WTC11 (cell line): Measurements from ENCODE around the gene IRF2BP1. TPM values are rescaled to one million over a fixed set of nuclear protein-coding genes. Genes with fewer than 3 reads are reported as not detected.

Experiments
- ATAC-seq: fragments of 200-7000 bp; cut with Tn5 transposase; 2 replicates; pipeline ENCODE4 v1.10.0; 2021; ENCODE audit warnings: mild to moderate bottlenecking, moderate library complexity
- CTCF ChIA-PET: fragments of 300-600 bp; sonication (Branson Sonifier 250); formaldehyde crosslinking; loops from one replicate; lab custom pipeline; 2021; ENCODE audit warnings: antibody characterized with exemption; lab: Charles Lee
- POLR2A ChIA-PET: fragments of 350-600 bp; sonication (Branson Sonifier 250); formaldehyde crosslinking; loops from one replicate; lab custom pipeline; 2021; ENCODE audit warnings: antibody characterized with exemption; lab: Charles Lee
- DNase-seq: peaks from one replicate; pipeline ENCODE4 v3.0.0; 2021; ENCODE audit warnings: low spot score
- H3K27ac Mint-ChIP-seq: 2 replicates; pipeline ENCODE4 v1.8.0; 2021; ENCODE audit warnings: mixed read lengths
- H3K27me3 Mint-ChIP-seq: 2 replicates; pipeline ENCODE4 v1.8.0; 2021; ENCODE audit warnings: low read depth, mild to moderate bottlenecking, moderate library complexity, mixed read lengths
- H3K36me3 Mint-ChIP-seq: 2 replicates; pipeline ENCODE4 v1.8.0; 2021; ENCODE audit warnings: mixed read lengths
- H3K4me1 Mint-ChIP-seq: 2 replicates; pipeline ENCODE4 v1.8.0; 2022; ENCODE audit warnings: mixed read lengths
- H3K4me3 Mint-ChIP-seq: 2 replicates; pipeline ENCODE4 v1.8.0; 2021; ENCODE audit warnings: mild to moderate bottlenecking, moderate library complexity, mixed read lengths
- H3K9me3 Mint-ChIP-seq: 2 replicates; pipeline ENCODE4 v1.8.0; 2021; ENCODE audit warnings: mixed read lengths
- ARID4B ChIP-seq: sonication (generic); formaldehyde crosslinking; IDR thresholded peaks from 2 replicates; pipeline ENCODE4 v1.8.0; 2023; ENCODE audit warnings: missing genetic modification reagents, mild to moderate bottlenecking, borderline replicate concordance
- ATF1 ChIP-seq: sonication (generic); formaldehyde crosslinking; IDR thresholded peaks from 2 replicates; pipeline ENCODE4 v1.8.1; 2023; ENCODE audit warnings: mild to moderate bottlenecking, moderate library complexity, missing genetic modification reagents
- CREB1 ChIP-seq: sonication (generic); formaldehyde crosslinking; IDR thresholded peaks from 2 replicates; pipeline ENCODE4 v1.8.0; 2023; ENCODE audit warnings: mild to moderate bottlenecking, missing genetic modification reagents
- CREM ChIP-seq: sonication (generic); formaldehyde crosslinking; IDR thresholded peaks from 2 replicates; pipeline ENCODE4 v1.8.1; 2022; ENCODE audit warnings: mild to moderate bottlenecking, missing genetic modification reagents, moderate library complexity
- EMX1 ChIP-seq: fragments of 250-450 bp; sonication (Bioruptor Pico); IDR thresholded peaks from 2 replicates; pipeline ENCODE4 v1.8.0; 2021; ENCODE audit warnings: mild to moderate bottlenecking
- FOXJ3 ChIP-seq: sonication (generic); formaldehyde crosslinking; IDR thresholded peaks from 2 replicates; pipeline ENCODE4 v1.9.0; 2021; ENCODE audit warnings: missing genetic modification reagents, mild to moderate bottlenecking, borderline replicate concordance
- FOXP1 ChIP-seq: sonication (generic); formaldehyde crosslinking; IDR thresholded peaks from 2 replicates; pipeline ENCODE4 v1.8.0; 2022; ENCODE audit warnings: missing genetic modification reagents, mild to moderate bottlenecking, moderate library complexity, borderline replicate concordance
- GRHL2 ChIP-seq: fragments of 250-450 bp; sonication (Bioruptor Pico); IDR thresholded peaks from 2 replicates; pipeline ENCODE4 v1.8.0; 2022; ENCODE audit warnings: mild to moderate bottlenecking, moderate library complexity; ENCODE audit not compliant: insufficient replicate concordance, severe bottlenecking
- IRF1 ChIP-seq: sonication (generic); formaldehyde crosslinking; IDR thresholded peaks from 2 replicates; pipeline ENCODE4 v1.8.0; 2023; ENCODE audit warnings: missing genetic modification reagents
- IRF2 ChIP-seq: sonication (generic); formaldehyde crosslinking; IDR thresholded peaks from 2 replicates; pipeline ENCODE4 v1.8.0; 2022; ENCODE audit warnings: low read depth, missing genetic modification reagents, borderline replicate concordance
- MAX ChIP-seq: sonication (generic); formaldehyde crosslinking; IDR thresholded peaks from 2 replicates; pipeline ENCODE4 v1.8.0; 2022; ENCODE audit warnings: mild to moderate bottlenecking, missing genetic modification reagents
- MLX ChIP-seq: sonication (generic); formaldehyde crosslinking; IDR thresholded peaks from 2 replicates; pipeline ENCODE4 v1.8.1; 2023; ENCODE audit warnings: mild to moderate bottlenecking, missing genetic modification reagents, moderate library complexity
- NFE2L1 ChIP-seq: sonication (generic); formaldehyde crosslinking; IDR thresholded peaks from 2 replicates; pipeline ENCODE4 v1.8.1; 2023; ENCODE audit warnings: missing genetic modification reagents
- NFYB ChIP-seq: sonication (generic); formaldehyde crosslinking; conservative IDR thresholded peaks from 2 replicates; pipeline ENCODE4 v1.8.0; 2022; ENCODE audit warnings: low read depth, missing genetic modification reagents
- OVOL2 ChIP-seq: fragments of 250-450 bp; sonication (Bioruptor Pico); IDR thresholded peaks from 2 replicates; pipeline ENCODE4 v1.9.0; 2021; ENCODE audit warnings: mild to moderate bottlenecking, borderline replicate concordance
- PREB ChIP-seq: sonication (generic); formaldehyde crosslinking; IDR thresholded peaks from 2 replicates; pipeline ENCODE4 v1.8.1; 2022; ENCODE audit warnings: mild to moderate bottlenecking, missing genetic modification reagents, moderate library complexity, borderline replicate concordance
- RORB ChIP-seq: fragments of 250-450 bp; sonication (Bioruptor Pico); IDR thresholded peaks from 2 replicates; pipeline ENCODE4 v1.9.0; 2021; ENCODE audit warnings: mild to moderate bottlenecking
- SP1 ChIP-seq: sonication (generic); formaldehyde crosslinking; conservative IDR thresholded peaks from 2 replicates; pipeline ENCODE4 v1.8.1; 2022; ENCODE audit warnings: missing genetic modification reagents
- TCF7 ChIP-seq: sonication (generic); formaldehyde crosslinking; IDR thresholded peaks from 2 replicates; pipeline ENCODE4 v1.8.0; 2022; ENCODE audit warnings: mild to moderate bottlenecking, low read depth, missing genetic modification reagents, moderate library complexity
- TP53 ChIP-seq: sonication (generic); formaldehyde crosslinking; IDR thresholded peaks from 2 replicates; pipeline ENCODE4 v1.8.1; 2023; ENCODE audit warnings: mild to moderate bottlenecking, missing genetic modification reagents
- USF1 ChIP-seq: sonication (generic); formaldehyde crosslinking; IDR thresholded peaks from 2 replicates; pipeline ENCODE4 v1.8.0; 2022; ENCODE audit warnings: mild to moderate bottlenecking, missing genetic modification reagents
- ZNF121 ChIP-seq: sonication (generic); formaldehyde crosslinking; IDR thresholded peaks from 2 replicates; pipeline ENCODE4 v1.8.0; 2023; ENCODE audit warnings: missing genetic modification reagents
- ZNF425 ChIP-seq: fragments of 250-450 bp; sonication (Bioruptor Pico); conservative IDR thresholded peaks from 2 replicates; pipeline ENCODE4 v1.9.0; 2021; ENCODE audit warnings: mild to moderate bottlenecking
- ZNF512 ChIP-seq: sonication (generic); formaldehyde crosslinking; IDR thresholded peaks from 2 replicates; pipeline ENCODE4 v1.8.1; 2022; ENCODE audit warnings: missing genetic modification reagents, borderline replicate concordance
- total RNA-seq: library from RNA; stranded (reverse); gene quantifications from 3 replicates; pipeline ENCODE4 v1.2.3, GENCODE V29; 2021

The IRF2BP1 gene
- total RNA-seq, 1 experiment from 2014 or later = 30.3 TPM

GRCh38 chr19:45919678-45920077, 33.7 kb upstream of the IRF2BP1 start:
- H3K4me1 Mint-ChIP-seq = no peaks in the 10 kb centered on the region
- TF ChIP-seq ATF1 (no peak), CREM (CRISPR knock-in tag) (no peak), ZNF512 (CRISPR knock-in tag) (no peak), TP53 (CRISPR knock-in tag) (no peak), ZNF121 (no peak), IRF1 (CRISPR knock-in tag) (no peak), USF1 (CRISPR knock-in tag) (no peak), OVOL2 (CRISPR knock-in tag) (no peak), CREB1 (CRISPR knock-in tag) (no peak), PREB (CRISPR knock-in tag) (no peak), GRHL2 (CRISPR knock-in tag) (no peak), MAX (no peak)
- CTCF ChIA-PET = interaction anchor here (0.6 to 1.8 kb wide), 5 partner anchors 13 to 785 kb away, joined by 3 to 11 read pairs (median 3); no protein-coding TSS in a partner anchor
- no peak overlapping the region for H3K27ac Mint-ChIP-seq
- no peaks in the 10 kb centered on the region for H3K9me3 Mint-ChIP-seq
- ATAC-seq = no peak
- no peaks in the 10 kb centered on the region; the same call in 1 of the 2 replicates for H3K27me3 Mint-ChIP-seq
- no peaks in the 10 kb centered on the region for H3K36me3 Mint-ChIP-seq
- POLR2A ChIA-PET = no interaction called here
- no peak for DNase-seq
- no peak overlapping the region for H3K4me3 Mint-ChIP-seq

GRCh38 chr19:45918721-45919120, 32.8 kb upstream of the IRF2BP1 start:
- no peak overlapping the region for H3K4me3 Mint-ChIP-seq
- H3K27ac Mint-ChIP-seq = no peak overlapping the region
- no peaks in the 10 kb centered on the region; the same call in 1 of the 2 replicates for H3K27me3 Mint-ChIP-seq
- H3K9me3 Mint-ChIP-seq = no peaks in the 10 kb centered on the region
- ATAC-seq (no peak), DNase-seq (no peak)
- no peaks in the 10 kb centered on the region for H3K36me3 Mint-ChIP-seq
- ChIA-PET POLR2A (interaction anchor here (0.6 kb wide), 1 partner anchor 31 kb away, joined by 4 read pairs; no protein-coding TSS in a partner anchor), CTCF (interaction anchor here (0.6 to 1.2 kb wide), 4 partner anchors 44 to 210 kb away, joined by 4 read pairs; no protein-coding TSS in a partner anchor)
- no peaks in the 10 kb centered on the region for H3K4me1 Mint-ChIP-seq
- TF ChIP-seq FOXP1 (CRISPR knock-in tag) (no peak), GRHL2 (CRISPR knock-in tag) (no peak), ARID4B (CRISPR knock-in tag) (no peak), CREB1 (CRISPR knock-in tag) (no peak), FOXJ3 (CRISPR knock-in tag) (no peak), MLX (CRISPR knock-in tag) (no peak), RORB (CRISPR knock-in tag) (no peak), ZNF425 (CRISPR knock-in tag) (no peak), NFYB (CRISPR knock-in tag) (no peak), SP1 (CRISPR knock-in tag) (no peak), TCF7 (CRISPR knock-in tag) (no peak), EMX1 (no peak), NFE2L1 (no peak), IRF2 (CRISPR knock-in tag) (no peak)
